HuH-7 (cell line): ENCODE measurements around the gene FAM151A.
"Not testable (repeated sequence)": the region's sequence is repeated elsewhere in the genome, so short reads cannot be mapped to it uniquely, and the experiment has no call there.

Experiments used
- DNase-seq: peaks from one replicate; pipeline ENCODE4 v3.0.0; 2011; ENCODE audit warnings: low spot score

Gene FAM151A

DNA sequence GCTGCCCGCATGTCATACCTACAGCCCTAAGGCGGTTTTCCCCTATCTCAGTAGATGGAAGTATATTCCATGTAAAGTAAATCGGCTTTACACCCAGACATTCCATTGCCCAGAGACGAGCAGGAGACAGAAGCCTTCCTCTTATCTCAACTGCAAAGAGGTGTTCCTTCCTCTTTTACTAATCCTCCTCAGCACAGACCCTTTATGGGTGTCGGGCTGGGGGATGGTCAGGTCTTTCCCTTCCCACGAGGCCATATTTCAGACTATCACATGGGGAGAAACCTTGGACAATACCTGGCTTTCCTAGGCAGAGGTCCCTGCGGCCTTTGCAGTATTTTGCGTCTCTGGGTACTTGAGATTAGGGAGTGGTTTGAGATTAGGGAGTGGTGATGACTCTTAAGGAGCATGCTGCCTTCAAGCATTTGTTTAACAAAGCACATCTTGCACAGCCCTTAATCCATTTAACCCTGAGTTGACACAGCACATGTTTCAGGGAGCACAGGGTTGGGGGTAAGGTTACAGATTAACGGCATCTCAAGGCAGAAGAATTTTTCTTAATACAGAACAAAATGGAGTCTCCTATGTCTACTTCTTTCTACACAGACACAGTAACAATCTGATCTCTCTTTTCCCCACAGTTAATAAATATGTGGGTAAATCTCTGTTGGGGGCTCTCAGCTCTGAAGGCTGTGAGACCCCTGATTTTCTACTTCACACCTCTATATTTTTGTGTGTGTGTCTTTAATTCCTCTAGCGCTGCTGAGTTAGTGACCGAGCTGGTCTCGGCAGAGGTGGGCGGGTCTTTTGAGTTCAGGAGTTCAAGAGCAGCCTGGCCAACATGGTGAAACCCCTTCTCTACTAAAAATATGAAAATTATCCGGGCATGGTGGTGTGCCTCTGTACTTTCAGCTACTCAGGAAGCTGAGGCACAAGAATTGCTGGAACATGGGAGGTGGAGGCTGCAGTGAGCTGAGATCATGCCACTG lies 13.4 kb upstream of the FAM151A start:
- DNase-seq: not testable (repeated sequence)

DNA sequence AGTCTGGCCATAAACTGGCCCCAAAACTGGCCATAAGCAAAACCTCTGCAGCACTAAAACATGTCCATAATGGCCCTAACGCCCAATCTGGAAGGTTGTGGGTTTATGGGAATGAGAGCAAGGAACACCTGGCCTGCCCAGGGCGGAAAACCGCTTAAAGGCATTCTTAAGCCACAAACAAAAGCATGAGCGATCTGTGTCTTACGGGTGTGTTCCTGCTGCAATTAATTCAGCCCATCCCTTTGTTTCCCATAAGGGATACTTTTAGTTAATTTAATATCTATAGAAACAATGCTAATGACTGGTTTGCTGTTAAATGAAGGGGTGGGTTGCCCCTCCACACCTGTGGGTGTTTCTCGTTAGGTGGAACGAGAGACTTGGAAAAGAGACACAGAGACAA lies 12.5 kb upstream of the FAM151A start:
- not testable (repeated sequence) for DNase-seq

GRCh38 chr1:54627196-54627595 lies 3.9 kb upstream of the FAM151A start:
- no peak for DNase-seq

- no peak for DNase-seq
Measured at GRCh38 chr1:54624466-54625464, 1.4 kb upstream of the FAM151A start.

GRCh38 chr1:54619749-54620148 lies 3.6 kb downstream of the FAM151A start:
- DNase-seq: no peak

GRCh38 chr1:54615531-54616279 lies 7.6 kb downstream of the FAM151A start:
- DNase-seq: no peak

DNA sequence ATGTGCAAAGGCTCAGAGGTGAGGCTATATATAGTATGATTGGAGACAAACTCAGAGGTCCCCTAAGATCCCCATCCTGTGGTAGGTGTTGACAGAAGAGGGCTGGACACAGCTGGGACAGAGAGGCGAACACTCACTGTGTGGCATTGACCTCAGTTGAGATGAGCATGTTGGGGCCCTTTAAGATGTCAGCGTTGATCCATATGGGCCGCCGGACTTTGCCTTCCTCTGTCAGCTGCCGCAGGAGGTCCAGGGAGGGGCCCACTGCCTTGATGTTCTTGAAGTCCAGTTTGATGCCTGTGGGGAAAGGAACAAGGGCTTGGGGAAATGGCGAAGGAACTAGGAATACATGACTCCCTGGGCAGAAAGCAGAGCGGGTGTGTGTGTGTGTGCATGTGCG lies 8.8 kb downstream of the FAM151A start:
- no peak for DNase-seq

- DNase-seq: no peak
Measured at GRCh38 chr1:54614024-54614423, 9.3 kb downstream of the FAM151A start.

DNA sequence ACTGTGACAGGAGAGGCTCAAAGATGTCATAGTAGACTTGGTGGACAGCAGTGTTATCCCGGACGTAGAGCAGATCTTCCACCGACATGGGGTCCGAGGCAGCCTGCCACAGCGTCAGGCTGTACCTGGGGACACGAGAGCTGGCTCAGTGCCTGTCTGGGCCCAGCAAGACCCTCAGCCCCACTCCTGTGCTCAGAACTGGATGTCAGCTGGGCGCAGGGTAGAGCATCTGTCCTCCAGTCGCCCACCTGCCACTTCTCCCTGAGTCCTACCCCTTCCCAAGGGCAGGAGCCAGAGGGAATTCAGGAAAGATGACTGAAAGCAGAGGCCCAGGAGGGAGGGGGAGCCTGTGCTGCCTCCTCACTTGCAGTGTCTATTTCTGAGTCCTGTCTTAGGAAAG lies 11.7 kb downstream of the FAM151A start:
- DNase-seq: no peak

DNA sequence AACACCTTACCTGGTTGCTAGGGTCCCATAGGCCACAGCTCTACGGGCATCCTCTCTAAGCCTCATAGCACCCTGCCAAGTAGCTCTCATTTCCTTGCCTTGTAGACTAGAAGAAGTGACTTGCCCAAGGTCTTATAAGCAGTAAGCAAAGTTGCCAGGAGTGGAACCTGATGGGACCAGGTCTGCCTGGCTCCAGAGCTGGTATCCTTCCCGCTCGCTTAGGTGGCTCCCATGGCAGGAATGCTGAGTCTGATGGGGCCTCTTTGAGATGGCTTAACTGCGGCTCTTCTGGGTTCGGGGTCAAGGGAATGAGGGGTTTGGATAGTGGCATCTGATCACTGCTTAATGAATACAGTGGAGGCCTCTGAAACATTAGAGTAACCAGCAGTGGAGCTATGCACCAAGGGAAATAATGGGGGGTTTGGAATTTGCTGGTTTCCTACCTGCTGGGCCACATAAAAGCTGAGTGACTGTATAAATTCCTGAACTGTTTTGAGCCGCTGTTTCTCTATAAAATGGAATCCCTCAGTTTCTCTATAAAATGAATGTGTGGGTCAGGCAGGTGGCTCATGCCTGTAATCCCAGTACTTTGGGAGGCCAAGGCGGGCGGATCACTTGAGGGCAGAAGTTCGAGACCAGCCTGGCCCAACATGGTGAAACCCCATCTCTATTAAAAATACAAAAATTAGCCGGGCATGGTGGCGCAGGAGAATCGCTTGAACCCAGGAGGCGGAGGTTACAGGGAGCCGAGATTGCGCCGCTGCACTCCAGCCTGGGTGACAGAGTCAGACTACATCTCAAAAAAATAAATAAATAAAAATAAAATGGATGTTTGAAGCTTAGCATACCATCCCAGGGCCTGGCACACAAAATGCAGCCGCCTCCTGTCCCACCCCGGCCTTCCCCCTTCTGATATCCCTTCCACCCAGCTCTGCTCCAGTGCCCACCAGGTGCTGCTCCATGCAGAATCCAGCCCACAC lies 12.4 kb downstream of the FAM151A start:
- no peak for DNase-seq

GRCh38 chr1:54610048-54610447 lies 13.3 kb downstream of the FAM151A start:
- DNase-seq: no peak

DNA sequence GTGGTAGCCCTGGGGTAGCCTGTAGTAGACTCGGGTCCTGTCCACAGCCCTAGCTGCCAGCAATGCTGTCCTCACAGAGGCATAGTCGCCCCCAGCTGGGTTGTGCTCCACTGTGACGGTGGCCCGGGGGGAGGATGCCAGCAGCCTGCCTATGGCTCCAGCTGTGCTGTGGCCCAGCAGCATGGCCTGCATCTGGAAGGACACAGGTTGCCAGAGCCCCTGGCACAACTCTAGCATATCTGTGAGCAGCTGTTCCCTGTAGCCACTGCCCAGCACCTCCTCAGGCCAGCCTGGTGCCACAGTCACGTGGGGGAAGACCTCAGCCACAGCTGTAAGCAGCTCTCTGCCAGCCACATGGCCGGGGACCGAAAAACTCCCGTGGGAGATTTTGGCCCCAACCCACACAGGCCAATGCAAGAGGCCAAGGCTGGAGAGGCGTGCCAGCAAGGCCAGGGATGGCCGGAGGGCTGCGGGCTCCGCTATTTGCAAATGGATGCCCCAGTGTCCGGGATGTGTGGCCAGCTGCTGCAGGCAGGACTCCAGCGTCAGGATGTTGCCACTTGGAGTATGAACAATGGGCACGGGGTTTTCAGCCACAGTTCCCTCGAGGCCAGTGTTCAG lies 13.9 kb downstream of the FAM151A start:
- DNase-seq: no peak

DNA sequence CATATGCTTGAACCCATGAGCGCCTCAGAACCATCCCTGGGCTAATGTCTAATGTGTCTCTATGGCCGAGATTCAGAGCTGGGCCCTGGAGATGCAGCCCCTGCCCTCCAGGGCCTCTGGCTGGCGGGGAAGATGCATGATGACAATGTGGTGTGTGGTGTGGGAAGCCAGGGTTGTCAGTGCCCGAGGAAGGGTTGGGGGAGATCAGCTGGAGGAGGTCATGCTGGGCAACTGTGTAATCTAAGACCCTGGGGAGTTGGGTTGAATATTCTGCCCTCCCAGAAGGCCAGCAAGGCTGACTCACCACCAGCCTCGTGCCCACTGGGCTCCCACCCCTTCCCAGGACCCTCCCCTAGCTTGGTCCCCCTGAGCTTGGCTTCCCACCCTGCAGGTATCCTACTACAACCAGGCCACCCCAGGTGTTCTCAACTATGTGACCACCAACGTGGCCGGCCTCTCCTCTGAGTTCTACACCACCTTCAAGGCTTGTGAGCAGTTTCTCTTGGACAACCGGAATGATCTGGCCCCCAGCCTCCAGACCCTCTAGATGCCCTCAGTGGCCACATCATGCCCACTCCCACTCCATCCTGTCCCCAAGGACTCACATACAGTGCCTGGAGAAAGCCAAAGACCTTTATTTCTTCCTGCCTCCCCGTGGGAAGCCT lies 14.6 kb downstream of the FAM151A start:
- DNase-seq: no peak

GRCh38 chr1:54607821-54608565 lies 15.3 kb downstream of the FAM151A start:
- no peak for DNase-seq

GRCh38 chr1:54606990-54607325 lies 16.4 kb downstream of the FAM151A start:
- no peak for DNase-seq

DNA sequence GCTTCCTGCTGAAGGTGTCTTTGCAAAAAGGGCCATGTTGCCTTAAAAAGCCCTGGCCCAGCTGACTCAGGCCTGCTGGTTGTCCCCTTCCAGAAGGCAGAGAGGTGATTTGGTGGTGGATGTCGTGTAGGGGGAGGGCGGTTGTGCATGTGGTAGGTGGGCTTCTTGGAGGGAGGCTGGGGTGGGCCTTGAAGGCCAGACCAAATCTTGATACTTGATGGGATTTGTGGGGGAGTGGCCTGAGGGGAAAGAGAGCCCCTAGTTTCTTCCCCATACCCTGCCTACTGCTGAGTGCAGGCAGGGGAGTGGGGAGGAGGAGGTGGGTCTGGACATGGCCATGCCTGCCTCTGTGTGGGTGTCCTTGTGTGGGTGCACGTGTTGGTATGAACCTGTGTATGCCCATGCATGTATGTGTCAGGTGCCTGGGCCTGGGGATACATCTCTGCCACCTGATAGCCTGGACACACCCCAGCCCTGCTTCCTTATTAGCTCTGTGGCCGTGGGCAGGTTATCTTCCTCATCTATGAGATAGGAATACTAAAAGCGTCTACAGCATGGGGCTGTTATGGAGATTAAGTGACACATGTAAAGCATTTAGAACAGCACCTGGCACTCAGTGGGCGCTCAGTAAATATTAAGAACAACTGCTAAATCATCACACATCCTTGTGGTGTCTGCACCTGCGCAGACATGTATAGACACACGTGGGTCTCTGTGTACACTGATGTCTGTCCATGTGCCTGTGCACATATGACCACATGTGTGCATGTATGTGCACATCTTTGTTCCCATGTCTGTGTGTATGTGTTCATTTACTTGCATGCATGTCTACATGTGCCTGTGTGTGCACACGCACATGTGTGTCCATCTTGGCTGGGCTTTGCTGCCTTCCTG lies 17.0 kb downstream of the FAM151A start:
- DNase-seq: no peak

DNA sequence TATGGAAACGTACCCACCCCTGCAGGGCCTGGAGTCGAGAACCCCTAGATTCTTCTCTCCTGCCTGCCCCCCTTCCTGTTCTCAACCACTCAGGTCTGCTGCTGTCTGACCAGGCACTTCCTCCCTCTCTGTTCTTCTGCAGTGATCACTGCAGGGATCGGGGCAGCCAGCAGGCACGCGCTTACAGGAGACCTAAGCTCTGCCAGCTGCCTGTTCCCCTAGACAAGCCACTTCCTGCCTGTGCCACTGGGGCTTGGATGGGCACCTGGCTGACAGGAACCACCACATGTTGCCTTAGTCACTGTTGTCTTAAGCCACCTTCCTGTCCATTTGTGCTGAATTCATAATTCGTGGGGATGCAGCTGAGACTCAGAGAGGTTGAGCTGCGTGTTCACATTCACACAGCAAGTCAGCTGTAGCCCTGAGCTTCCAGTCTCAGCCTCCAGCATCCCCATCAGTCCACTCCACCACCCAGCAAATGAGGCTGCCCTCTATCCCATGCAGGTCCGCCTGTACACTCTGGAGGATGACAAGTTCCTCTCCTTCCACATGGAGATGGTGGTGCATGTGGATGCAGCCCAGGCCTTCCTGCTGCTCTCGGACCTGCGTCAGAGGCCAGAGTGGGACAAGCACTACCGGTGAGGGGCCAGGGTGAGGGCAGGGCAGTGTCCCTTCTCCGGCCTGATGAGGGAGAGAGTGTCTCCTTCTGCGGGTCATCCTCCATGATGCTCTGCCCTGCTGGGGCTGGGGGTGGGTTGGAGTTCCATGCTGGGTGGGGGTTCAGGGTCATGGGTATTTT lies 18.6 kb downstream of the FAM151A start:
- DNase-seq: no peak
